ENCODE results near the gene GLYR1. TPM values are rescaled to one million over a fixed set of nuclear protein-coding genes. Genes with fewer than 3 reads are reported as not detected.
A peak's percentile ranks its signal among the peaks of the same experiment; 100 is the strongest.

Gene GLYR1
- total and polyA plus RNA-seq, 9 of the 15 experiments (the other 6 are each of a cell fraction or from before 2014, with no cell fraction given) = 6.7 to 99.2 (median 60.2) TPM

DNA sequence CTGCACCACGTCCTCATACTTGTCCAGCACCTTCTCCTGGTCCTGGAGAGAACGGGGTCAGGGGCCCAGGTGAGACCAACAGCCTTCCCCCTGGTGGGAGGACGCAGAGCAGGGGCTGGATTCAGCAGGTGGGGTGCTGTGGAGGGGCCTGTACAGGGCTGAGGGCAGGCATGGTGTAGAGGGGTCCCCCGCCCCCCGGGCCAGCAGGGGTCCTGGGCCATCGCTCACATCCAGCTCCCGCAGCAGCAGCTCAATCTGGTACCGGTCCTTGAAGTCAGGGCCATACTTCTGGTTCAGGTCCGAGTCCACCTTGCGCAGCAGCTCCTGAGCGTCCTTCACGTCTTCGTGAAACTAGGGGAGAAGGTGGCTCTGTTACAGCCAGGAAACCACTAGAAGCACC, 48.3 kb upstream of the GLYR1 start:
- ChIA-PET POLR2A (interaction anchor here (0.6 to 3.2 kb wide), 6 partner anchors 10 to 244 kb away, joined by 3 to 19 read pairs (median 4); no protein-coding TSS in a partner anchor), CTCF (ENCODE audit: low intra/inter-chr PET ratio) (no interaction called here)
- Histone ChIP-seq H3K4me3 (no peak overlapping the region), H3K9ac (ENCODE audit: insufficient read depth in 1 of 2, low read depth in 2 of 2, low read length in 2 of 2) (0 out of 4 replicates have a peak overlapping the region, but pooled peaks of 1 of the 2 experiments have one; percentile 17), H2AFZ (ENCODE audit: low read depth, low read length) (no peak overlapping the region), H3K4me1 (replicated peaks in 1 of 2; ENCODE audit: control insufficient read depth in 2 of 2, insufficient read depth in 2 of 2, low read length in 2 of 2) (peaks cover 0 to 49% of the 10 kb centered on the region in 2 experiments; a peak in 2 of 5 replicates), H3K79me2 (ENCODE audit: control insufficient read depth, insufficient read depth, low read length) (no peaks in the 10 kb centered on the region), H3K27me3 (ENCODE audit: control insufficient read depth in 2 of 2, insufficient read depth in 2 of 2, low read length in 2 of 2) (peaks cover 19 to 43% of the 10 kb centered on the region in 2 experiments; a peak in 3 of 5 replicates), H3K4me2 (ENCODE audit: insufficient read depth, low read length) (no peak overlapping the region), H3K9me3 (replicated peaks; ENCODE audit: control insufficient read depth, insufficient read depth, low read depth, low read length) (no peaks in the 10 kb centered on the region; the same call in 1 of the 2 replicates), H3K9me1 (ENCODE audit: control insufficient read depth, insufficient read depth, low read length) (no peaks in the 10 kb centered on the region), H3K27ac (ENCODE audit: extremely low read depth, low read depth, low read length) (no peak overlapping the region), H3K36me3 (ENCODE audit: control insufficient read depth, insufficient read depth, low read length) (no peaks in the 10 kb centered on the region), H4K20me1 (replicated peaks; ENCODE audit: control insufficient read depth, insufficient read depth, low read length) (peaks cover 8% of the 10 kb centered on the region)
- ATAC-seq = no peak
- in situ Hi-C loops (cut with MboI) = no loop called here
- TF ChIP-seq SMARCA5 (IDR thresholded peaks at IDR 0.05) (no peak), ZNF830 (CRISPR knock-in tag; IDR thresholded peaks at IDR 0.05) (no peak), CXXC5 (CRISPR knock-in tag; IDR thresholded peaks at IDR 0.05) (no peak), E2F6 (IDR thresholded peaks at IDR 0.05; ENCODE audit: borderline replicate concordance in 1 of 2, extremely low read depth in 1 of 2, insufficient read depth in 1 of 2, insufficient read length in 1 of 2, low read depth in 1 of 2, low read length in 1 of 2, poor library complexity in 1 of 2, severe bottlenecking in 1 of 2) (no peak), RNF219 (CRISPR knock-in tag; IDR thresholded peaks at IDR 0.05) (no peak), ELF2 (CRISPR knock-in tag; IDR thresholded peaks at IDR 0.05) (no peak)
- TF ChIP-seq, protein P1, sequence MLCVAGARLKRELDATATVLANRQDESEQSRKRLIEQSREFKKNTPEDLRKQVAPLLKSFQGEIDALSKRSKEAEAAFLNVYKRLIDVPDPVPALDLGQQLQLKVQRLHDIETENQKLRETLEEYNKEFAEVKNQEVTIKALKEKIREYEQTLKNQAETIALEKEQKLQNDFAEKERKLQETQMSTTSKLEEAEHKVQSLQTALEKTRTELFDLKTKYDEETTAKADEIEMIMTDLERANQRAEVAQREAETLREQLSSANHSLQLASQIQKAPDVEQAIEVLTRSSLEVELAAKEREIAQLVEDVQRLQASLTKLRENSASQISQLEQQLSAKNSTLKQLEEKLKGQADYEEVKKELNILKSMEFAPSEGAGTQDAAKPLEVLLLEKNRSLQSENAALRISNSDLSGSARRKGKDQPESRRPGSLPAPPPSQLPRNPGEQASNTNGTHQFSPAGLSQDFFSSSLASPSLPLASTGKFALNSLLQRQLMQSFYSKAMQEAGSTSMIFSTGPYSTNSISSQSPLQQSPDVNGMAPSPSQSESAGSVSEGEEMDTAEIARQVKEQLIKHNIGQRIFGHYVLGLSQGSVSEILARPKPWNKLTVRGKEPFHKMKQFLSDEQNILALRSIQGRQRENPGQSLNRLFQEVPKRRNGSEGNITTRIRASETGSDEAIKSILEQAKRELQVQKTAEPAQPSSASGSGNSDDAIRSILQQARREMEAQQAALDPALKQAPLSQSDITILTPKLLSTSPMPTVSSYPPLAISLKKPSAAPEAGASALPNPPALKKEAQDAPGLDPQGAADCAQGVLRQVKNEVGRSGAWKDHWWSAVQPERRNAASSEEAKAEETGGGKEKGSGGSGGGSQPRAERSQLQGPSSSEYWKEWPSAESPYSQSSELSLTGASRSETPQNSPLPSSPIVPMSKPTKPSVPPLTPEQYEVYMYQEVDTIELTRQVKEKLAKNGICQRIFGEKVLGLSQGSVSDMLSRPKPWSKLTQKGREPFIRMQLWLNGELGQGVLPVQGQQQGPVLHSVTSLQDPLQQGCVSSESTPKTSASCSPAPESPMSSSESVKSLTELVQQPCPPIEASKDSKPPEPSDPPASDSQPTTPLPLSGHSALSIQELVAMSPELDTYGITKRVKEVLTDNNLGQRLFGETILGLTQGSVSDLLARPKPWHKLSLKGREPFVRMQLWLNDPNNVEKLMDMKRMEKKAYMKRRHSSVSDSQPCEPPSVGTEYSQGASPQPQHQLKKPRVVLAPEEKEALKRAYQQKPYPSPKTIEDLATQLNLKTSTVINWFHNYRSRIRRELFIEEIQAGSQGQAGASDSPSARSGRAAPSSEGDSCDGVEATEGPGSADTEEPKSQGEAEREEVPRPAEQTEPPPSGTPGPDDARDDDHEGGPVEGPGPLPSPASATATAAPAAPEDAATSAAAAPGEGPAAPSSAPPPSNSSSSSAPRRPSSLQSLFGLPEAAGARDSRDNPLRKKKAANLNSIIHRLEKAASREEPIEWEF (CRISPR knock-in tag; IDR thresholded peaks at IDR 0.05) = no peak
- TF ChIP-seq, protein P2, sequence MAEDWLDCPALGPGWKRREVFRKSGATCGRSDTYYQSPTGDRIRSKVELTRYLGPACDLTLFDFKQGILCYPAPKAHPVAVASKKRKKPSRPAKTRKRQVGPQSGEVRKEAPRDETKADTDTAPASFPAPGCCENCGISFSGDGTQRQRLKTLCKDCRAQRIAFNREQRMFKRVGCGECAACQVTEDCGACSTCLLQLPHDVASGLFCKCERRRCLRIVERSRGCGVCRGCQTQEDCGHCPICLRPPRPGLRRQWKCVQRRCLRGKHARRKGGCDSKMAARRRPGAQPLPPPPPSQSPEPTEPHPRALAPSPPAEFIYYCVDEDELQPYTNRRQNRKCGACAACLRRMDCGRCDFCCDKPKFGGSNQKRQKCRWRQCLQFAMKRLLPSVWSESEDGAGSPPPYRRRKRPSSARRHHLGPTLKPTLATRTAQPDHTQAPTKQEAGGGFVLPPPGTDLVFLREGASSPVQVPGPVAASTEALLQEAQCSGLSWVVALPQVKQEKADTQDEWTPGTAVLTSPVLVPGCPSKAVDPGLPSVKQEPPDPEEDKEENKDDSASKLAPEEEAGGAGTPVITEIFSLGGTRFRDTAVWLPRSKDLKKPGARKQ (CRISPR knock-in tag; IDR thresholded peaks at IDR 0.05) = no peak
- intact Hi-C loops (cut with micrococcal nuclease) = no loop called here
- no peak for FAIRE-seq
- WGBS (ENCODE audit: insufficient coverage, low coverage, missing lambda C conversion rate) = 23% methylated on average over 13 of the region's 13 CpGs
- no TSS peak for BruUV-seq (replicated peaks)
- no peak for DNase-seq (ENCODE audit: extremely low read depth in 1 of 4, low spot score in 3 of 4)

All from K562 (cell line).